Measurements from ENCODE around the gene VSTM4.

- no peak for TF ChIP-seq EZH2phosphoT487 (IDR thresholded peaks at IDR 0.05; ENCODE audit: borderline replicate concordance, low read depth)
- TF ChIP-seq YY1 (IDR thresholded peaks at IDR 0.05; ENCODE audit: low read depth), result no peak
- TF ChIP-seq, protein P1, sequence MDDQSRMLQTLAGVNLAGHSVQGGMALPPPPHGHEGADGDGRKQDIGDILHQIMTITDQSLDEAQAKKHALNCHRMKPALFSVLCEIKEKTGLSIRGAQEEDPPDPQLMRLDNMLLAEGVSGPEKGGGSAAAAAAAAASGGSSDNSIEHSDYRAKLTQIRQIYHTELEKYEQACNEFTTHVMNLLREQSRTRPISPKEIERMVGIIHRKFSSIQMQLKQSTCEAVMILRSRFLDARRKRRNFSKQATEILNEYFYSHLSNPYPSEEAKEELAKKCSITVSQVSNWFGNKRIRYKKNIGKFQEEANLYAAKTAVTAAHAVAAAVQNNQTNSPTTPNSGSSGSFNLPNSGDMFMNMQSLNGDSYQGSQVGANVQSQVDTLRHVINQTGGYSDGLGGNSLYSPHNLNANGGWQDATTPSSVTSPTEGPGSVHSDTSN (IDR thresholded peaks at IDR 0.05), result no peak
- no peak for TF ChIP-seq RAD21 (IDR thresholded peaks at IDR 0.05; ENCODE audit: low read length)
- TF ChIP-seq, protein P2, sequence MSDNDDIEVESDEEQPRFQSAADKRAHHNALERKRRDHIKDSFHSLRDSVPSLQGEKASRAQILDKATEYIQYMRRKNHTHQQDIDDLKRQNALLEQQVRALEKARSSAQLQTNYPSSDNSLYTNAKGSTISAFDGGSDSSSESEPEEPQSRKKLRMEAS (IDR thresholded peaks at IDR 0.05; ENCODE audit: low read depth), result no peak
- no peak for TF ChIP-seq POLR2AphosphoS5 (IDR thresholded peaks at IDR 0.05; ENCODE audit: low read depth, low read length)
- TF ChIP-seq NRF1 (IDR thresholded peaks at IDR 0.05; ENCODE audit: low read depth, low read length), result no peak
- TF ChIP-seq CTCF (IDR thresholded peaks at IDR 0.05), result no peak
- no peak for TF ChIP-seq GABPA (IDR thresholded peaks at IDR 0.05; ENCODE audit: low read depth)
These were observed 8.0 kb downstream of the VSTM4 start for GRCh38 chr10:49107111-49107886.
